ENCODE measurements around the gene CACNA1E. TPM values are rescaled to one million over a fixed set of nuclear protein-coding genes. Genes with fewer than 3 reads are reported as not detected.

The CACNA1E gene
- total and polyA plus RNA-seq, 2 donors (not counting 1 experiment from before 2014, with no cell fraction given), result 0.37 to 0.40 TPM

DNA sequence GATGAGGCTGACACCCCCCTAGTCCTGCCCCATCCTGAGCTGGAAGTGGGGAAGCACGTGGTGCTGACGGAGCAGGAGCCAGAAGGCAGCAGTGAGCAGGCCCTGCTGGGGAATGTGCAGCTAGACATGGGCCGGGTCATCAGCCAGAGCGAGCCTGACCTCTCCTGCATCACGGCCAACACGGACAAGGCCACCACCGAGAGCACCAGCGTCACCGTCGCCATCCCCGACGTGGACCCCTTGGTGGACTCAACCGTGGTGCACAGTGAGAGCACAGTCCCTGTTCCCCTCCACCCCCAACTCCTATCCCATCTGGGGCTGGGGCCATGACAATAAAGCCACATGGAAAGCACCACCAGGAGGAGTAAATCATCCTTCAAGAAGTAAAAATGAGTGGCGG lies 250.2 kb downstream of the CACNA1E start:
- no peak for DNase-seq
- Mint-ChIP-seq H3K4me1 (no peaks in the 10 kb centered on the region), H3K4me3 (no peak overlapping the region), H3K27me3 (peaks cover 3% of the 10 kb centered on the region), H3K9me3 (ENCODE audit: insufficient read depth) (no peaks in the 10 kb centered on the region), H3K27ac (no peak overlapping the region)
- Histone ChIP-seq H3K9ac (ENCODE audit: low read length) (no peak overlapping the region), H4K20me1 (ENCODE audit: control insufficient read depth, insufficient read depth, low read length, poor library complexity, severe bottlenecking) (no peaks in the 10 kb centered on the region), H3K4me3 (ENCODE audit: control extremely low read depth in 1 of 5, extremely low read depth in 1 of 5, insufficient read depth in 1 of 5, low read depth in 2 of 5, low read length in 4 of 5) (no peak overlapping the region), H3K9me3 (ENCODE audit: control extremely low read depth in 1 of 3, control insufficient read depth in 2 of 3, insufficient read depth in 1 of 3, low read length in 2 of 3) (peaks cover 0 to 5% (median 0%) of the 10 kb centered on the region in 3 donors), H3K4me2 (replicated peaks; ENCODE audit: low read depth, low read length, poor library complexity, severe bottlenecking) (no peak overlapping the region), H3K36me3 (replicated peaks in 1 of 2; ENCODE audit: control extremely low read depth in 1 of 2, control insufficient read depth in 1 of 2, extremely low read depth in 1 of 2, insufficient read depth in 2 of 2, low read length in 1 of 2) (no peaks in the 10 kb centered on the region), H3K79me2 (ENCODE audit: control insufficient read depth, insufficient read depth, low read length) (no peaks in the 10 kb centered on the region), H3K27ac (ENCODE audit: low read length in 2 of 2) (no peak overlapping the region), H3K4me1 (ENCODE audit: control insufficient read depth in 2 of 2, insufficient read depth in 2 of 2, low read length in 2 of 2) (no peaks in the 10 kb centered on the region), H2AFZ (ENCODE audit: insufficient read depth, low read depth, low read length, poor library complexity, severe bottlenecking) (no peak overlapping the region), H3K27me3 (replicated peaks in 1 of 4; ENCODE audit: control extremely low read depth in 1 of 4, control insufficient read depth in 3 of 4, insufficient read depth in 4 of 4, low read length in 3 of 4) (peaks cover 0 to under 1% (median 0%) of the 10 kb centered on the region in 4 experiments)
- TF ChIP-seq, protein P1, sequence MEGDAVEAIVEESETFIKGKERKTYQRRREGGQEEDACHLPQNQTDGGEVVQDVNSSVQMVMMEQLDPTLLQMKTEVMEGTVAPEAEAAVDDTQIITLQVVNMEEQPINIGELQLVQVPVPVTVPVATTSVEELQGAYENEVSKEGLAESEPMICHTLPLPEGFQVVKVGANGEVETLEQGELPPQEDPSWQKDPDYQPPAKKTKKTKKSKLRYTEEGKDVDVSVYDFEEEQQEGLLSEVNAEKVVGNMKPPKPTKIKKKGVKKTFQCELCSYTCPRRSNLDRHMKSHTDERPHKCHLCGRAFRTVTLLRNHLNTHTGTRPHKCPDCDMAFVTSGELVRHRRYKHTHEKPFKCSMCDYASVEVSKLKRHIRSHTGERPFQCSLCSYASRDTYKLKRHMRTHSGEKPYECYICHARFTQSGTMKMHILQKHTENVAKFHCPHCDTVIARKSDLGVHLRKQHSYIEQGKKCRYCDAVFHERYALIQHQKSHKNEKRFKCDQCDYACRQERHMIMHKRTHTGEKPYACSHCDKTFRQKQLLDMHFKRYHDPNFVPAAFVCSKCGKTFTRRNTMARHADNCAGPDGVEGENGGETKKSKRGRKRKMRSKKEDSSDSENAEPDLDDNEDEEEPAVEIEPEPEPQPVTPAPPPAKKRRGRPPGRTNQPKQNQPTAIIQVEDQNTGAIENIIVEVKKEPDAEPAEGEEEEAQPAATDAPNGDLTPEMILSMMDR (IDR thresholded peaks at IDR 0.05), result no peak
- no peak for TF ChIP-seq EZH2 (IDR thresholded peaks at IDR 0.05; ENCODE audit: borderline replicate concordance, insufficient read depth, low read depth, low read length, poor library complexity, severe bottlenecking)
- ATAC-seq (ENCODE audit: low read depth), result no peak
- intact Hi-C loops (cut with micrococcal nuclease), result no loop called here
- POLR2A ChIA-PET, result no interaction called here
- CTCF ChIA-PET, result no interaction called here
- 96% methylated on average over 12 of the region's 14 CpGs for WGBS (ENCODE audit: insufficient coverage)

DNA sequence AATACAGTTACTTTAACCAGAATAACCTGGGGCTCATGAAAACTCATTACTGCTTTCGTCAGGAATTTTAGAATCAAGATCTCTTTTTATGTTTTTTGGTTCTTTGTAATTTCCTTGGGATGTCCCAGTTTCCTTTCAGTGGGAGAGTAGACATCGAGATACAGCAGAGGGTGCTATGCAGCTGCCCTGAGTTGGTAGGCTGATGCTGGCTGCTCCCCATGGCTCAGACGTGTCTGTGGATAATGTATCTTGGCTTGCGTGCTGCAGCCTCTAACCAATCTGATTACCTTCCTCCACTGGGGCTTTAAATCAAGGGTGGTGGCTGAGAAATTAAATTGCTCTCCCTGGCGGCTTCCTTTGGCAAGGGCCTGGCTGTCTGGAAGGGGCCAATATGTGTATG lies 253.7 kb downstream of the CACNA1E start:
- TF ChIP-seq EZH2 (IDR thresholded peaks at IDR 0.05; ENCODE audit: borderline replicate concordance, insufficient read depth, low read depth, low read length, poor library complexity, severe bottlenecking), result no peak
- TF ChIP-seq, protein P1 (IDR thresholded peaks at IDR 0.05), result no peak
- H3K4me1 ChIP-seq (ENCODE audit: control insufficient read depth in 2 of 2, insufficient read depth in 2 of 2, low read length in 2 of 2), result no peaks in the 10 kb centered on the region
- POLR2A ChIA-PET, result no interaction called here
- ATAC-seq (ENCODE audit: low read depth), result no peak
- no peaks in the 10 kb centered on the region for H3K4me1 Mint-ChIP-seq
- CTCF ChIA-PET, result interaction anchor here (0.5 kb wide), 1 partner anchor 404 kb away, joined by 3 read pairs; no protein-coding TSS in a partner anchor
- intact Hi-C loops (cut with micrococcal nuclease), result no loop called here
- DNase-seq, result no peak
- H3K4me2 ChIP-seq (replicated peaks; ENCODE audit: low read depth, low read length, poor library complexity, severe bottlenecking), result no peak overlapping the region
- peaks cover 0 to 5% (median 0%) of the 10 kb centered on the region in 4 experiments for H3K27me3 ChIP-seq (replicated peaks in 1 of 4; ENCODE audit: control extremely low read depth in 1 of 4, control insufficient read depth in 3 of 4, insufficient read depth in 4 of 4, low read length in 3 of 4)
- H3K27me3 Mint-ChIP-seq, result peaks cover 3% of the 10 kb centered on the region
- no peak overlapping the region for H3K4me3 Mint-ChIP-seq
- H3K36me3 ChIP-seq (replicated peaks in 1 of 2; ENCODE audit: control extremely low read depth in 1 of 2, control insufficient read depth in 1 of 2, extremely low read depth in 1 of 2, insufficient read depth in 2 of 2, low read length in 1 of 2), result no peaks in the 10 kb centered on the region
- no peak overlapping the region for H3K27ac Mint-ChIP-seq
- 69% methylated on average over 3 of the region's 5 CpGs for WGBS (ENCODE audit: insufficient coverage)
- H4K20me1 ChIP-seq (ENCODE audit: control insufficient read depth, insufficient read depth, low read length, poor library complexity, severe bottlenecking), result no peaks in the 10 kb centered on the region
- H3K4me3 ChIP-seq (ENCODE audit: control extremely low read depth in 1 of 5, extremely low read depth in 1 of 5, insufficient read depth in 1 of 5, low read depth in 2 of 5, low read length in 4 of 5), result no peak overlapping the region
- no peaks in the 10 kb centered on the region for H3K79me2 ChIP-seq (ENCODE audit: control insufficient read depth, insufficient read depth, low read length)
- H2AFZ ChIP-seq (ENCODE audit: insufficient read depth, low read depth, low read length, poor library complexity, severe bottlenecking), result no peak overlapping the region
- peaks cover 0 to 4% (median 0%) of the 10 kb centered on the region in 3 donors for H3K9me3 ChIP-seq (ENCODE audit: control extremely low read depth in 1 of 3, control insufficient read depth in 2 of 3, insufficient read depth in 1 of 3, low read length in 2 of 3)
- H3K9me3 Mint-ChIP-seq (ENCODE audit: insufficient read depth), result no peaks in the 10 kb centered on the region
- H3K9ac ChIP-seq (ENCODE audit: low read length), result no peak overlapping the region
- no peak overlapping the region for H3K27ac ChIP-seq (ENCODE audit: low read length in 2 of 2)
